IPS DF 4.7 (cell line): ENCODE results near the gene BATF.

Source experiments
- DNase-seq: peaks from one replicate; pipeline ENCODE4 v3.0.0-alpha.2; 2013; ENCODE audit warnings: low spot score; ENCODE audit errors: extremely low read depth

The BATF gene

DNA sequence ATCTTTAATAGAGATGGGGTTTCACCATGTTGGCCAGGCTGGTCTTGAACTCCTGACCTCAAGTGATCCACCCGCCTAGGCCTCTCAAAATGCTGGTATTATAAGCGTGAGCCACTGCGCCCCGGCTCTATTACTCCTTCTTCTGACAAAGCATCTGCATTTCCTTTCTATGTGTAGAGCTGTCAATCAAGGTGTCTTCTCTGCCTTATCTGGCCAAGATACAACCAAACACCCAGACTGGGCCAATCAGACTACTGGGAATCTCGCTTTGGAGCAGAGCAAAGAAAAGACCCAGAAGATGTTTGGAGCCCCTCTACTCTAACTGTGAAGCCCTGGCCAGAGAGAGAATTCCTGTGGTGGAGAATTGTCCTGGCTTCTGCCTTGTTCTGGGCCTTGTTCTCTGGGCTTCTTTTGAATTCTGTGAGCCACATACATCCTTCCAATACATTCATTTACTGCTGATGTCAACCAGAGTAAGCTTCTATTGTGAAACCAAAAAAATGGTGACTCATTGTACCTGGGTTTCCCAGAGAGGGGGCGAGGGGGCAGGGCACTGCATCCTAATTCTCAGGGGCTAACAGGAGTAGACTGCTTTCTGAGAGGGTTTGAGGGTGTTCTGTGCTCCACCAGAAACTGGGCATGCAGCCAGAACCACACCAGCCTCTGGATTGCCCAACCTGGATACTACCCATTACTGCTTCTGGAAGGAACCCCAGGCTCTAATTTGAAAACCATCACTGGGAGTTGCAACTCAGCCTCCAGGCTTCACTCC, 37.4 kb downstream of the BATF start:
- no peak for DNase-seq

GRCh38 chr14:75561013-75561432, 38.8 kb downstream of the BATF start:
- DNase-seq: peak; percentile 75

DNA sequence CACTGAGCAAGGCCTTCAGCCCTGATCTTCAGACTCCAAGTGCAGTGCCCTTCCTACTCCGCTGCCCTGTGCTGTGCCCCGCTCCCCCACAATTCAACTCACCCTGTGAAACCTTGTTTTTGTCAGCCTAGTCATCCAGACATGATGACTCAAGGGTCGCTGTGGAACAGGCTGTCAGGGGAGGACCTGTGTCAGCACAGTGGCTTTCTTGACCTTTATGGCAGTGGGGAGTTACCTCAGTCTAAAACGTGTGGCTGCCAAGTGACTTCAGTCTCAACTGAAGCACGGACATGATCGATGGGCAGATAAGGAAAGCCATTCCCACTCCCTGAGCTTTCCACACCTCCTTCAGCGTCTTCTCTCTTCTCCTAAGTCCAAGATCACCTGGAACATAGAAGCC, 39.8 kb downstream of the BATF start:
- DNase-seq: no peak

GRCh38 chr14:75562489-75562888, 40.2 kb downstream of the BATF start:
- no peak for DNase-seq

DNA sequence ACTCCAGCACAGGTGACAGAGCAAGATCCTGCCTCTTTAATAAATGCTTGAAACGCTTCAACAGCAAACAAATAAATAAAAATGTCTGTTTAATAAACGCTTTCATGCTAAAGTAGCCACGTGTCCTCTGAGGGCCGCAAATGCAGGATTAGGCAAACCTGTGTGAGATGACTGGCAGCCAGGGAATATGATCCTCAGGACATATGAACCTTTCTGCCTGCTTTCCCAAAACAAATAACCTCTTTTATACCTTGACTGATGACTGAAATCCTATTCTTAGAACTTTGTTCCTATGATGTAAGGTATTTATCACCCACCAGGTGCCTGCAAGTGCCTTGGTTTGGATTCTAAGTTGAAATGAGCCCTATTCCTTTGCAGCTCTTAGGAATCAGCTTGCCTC, 41.7 kb downstream of the BATF start:
- DNase-seq: no peak

GRCh38 chr14:75565056-75565455, 42.8 kb downstream of the BATF start:
- DNase-seq: no peak

GRCh38 chr14:75566321-75566720, 44.1 kb downstream of the BATF start:
- no peak for DNase-seq

GRCh38 chr14:75566752-75567151, 44.5 kb downstream of the BATF start:
- DNase-seq: no peak

- no peak for DNase-seq
Observed at GRCh38 chr14:75568140-75568539, 45.9 kb downstream of the BATF start.

GRCh38 chr14:75568791-75569190, 46.5 kb downstream of the BATF start:
- no peak for DNase-seq

GRCh38 chr14:75570797-75571196, 48.5 kb downstream of the BATF start:
- no peak for DNase-seq

DNA sequence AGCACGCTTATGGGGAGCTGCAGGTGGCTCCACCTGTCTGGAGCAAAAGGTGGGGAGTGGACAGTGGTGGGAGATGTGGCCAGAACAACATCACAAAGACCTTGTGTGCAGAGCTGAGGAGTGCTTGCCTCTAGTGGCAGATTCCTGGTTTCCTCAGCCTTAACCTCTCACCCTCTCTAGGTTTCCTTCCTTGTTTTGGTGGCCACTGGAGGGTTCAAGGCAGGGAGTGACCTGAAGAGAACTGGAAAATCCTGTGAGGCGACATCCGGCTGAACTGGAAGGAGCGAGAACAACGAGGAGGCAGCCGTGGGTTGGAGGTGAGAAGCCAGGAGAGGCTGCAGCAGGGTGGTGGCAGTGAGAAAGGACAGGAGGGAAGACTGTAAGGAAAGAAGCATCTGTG, 49.8 kb downstream of the BATF start:
- DNase-seq: no peak

DNA sequence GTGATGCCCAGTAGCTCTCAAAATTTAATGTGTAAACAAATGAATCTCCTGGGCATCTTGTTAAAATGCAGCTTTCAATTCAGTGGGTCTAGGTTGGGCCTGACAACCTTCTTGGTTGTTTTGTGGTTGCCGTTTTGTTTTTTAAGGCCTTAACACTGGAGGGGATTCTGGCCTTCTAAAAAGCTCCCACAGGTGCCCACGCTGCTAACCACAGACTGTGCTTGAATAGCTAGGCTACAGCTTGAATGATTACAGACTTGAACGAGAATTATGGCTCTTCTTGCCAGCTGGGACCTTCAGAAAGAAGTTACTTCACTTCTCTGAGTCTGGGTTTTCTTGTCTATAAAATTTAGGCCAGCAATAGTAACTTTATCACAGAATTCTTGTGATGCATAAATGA, 54.8 kb downstream of the BATF start:
- no peak for DNase-seq

GRCh38 chr14:75577729-75578101, 55.4 kb downstream of the BATF start:
- DNase-seq: peak; percentile 64

DNA sequence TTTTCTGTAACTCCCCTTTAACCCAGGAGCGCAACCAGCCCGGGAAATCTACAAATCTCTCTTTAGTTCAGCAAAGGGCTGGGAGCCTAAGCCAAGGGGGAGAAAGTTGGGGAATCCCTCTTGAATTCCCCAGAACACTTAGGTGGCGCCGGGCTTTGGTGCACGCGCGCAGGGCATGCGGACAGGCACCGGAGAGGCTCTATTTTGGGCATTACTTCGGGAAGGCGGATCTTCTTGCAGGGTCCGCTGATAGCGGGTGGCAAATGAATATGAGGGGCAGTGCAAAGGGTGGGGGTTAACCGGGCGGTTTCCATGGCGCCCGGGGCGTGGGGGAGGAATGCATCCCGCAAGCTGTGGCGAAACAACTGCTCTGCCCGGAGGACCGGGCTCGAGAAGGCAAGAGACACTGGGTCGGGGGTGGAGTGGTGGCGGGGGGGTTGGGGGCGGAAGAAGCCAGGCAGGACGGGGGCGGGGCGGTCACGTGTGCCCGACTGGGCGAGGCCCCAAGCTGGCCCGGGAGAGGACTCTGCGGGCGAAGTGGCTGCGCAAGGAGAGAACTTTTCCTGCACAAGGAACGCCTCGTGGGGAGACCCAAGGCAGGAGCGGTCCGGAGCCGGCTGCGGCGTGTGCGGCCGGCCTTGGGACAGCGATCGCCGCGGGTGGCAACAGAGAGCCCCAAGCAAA, 56.0 kb downstream of the BATF start, which contains the start of gene FLVCR2:
TSS of gene FLVCR2 (plus strand) at position 519 of the 684 bp plus-strand sequence. CDS start 353 bp downstream, outside the sequence.
- DNase-seq: no peak

DNA sequence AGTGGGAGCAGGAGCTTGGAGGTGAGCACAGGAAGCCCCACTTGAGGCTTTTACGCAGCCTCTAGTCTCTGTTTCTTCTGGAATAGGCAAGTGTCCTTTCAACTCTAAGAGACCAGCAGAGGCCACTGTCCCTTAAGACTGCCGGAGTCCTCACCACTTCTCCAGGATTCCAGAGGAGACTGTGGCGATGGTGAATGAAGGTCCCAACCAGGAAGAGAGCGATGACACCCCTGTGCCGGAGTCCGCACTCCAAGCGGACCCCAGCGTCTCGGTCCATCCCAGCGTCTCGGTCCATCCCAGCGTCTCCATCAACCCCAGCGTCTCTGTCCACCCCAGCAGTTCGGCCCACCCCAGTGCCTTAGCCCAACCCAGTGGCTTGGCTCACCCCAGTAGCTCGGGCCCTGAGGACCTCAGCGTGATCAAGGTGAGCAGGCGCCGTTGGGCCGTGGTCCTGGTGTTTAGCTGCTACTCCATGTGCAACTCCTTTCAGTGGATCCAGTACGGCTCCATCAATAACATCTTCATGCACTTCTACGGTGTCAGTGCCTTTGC, 56.6 kb downstream of the BATF start:
- DNase-seq: no peak

DNA sequence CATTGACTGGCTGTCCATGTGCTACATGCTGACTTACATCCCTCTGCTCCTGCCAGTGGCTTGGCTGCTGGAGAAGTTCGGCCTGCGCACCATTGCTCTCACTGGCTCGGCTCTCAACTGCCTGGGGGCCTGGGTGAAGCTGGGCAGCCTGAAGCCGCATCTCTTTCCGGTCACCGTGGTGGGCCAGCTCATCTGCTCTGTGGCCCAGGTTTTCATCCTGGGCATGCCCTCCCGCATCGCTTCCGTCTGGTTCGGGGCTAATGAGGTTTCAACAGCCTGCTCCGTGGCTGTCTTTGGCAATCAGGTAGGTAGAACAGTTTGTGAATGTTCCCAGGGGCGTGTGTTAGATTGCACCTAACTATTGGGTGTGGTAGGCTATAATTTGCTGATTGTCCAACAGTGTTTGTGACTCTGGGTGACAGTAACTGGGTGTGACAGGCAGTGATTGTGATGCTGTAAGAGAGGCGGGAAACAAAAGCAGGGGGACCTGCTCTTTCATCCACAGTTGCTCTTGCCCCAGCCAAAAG, 57.1 kb downstream of the BATF start:
- no peak for DNase-seq

DNA sequence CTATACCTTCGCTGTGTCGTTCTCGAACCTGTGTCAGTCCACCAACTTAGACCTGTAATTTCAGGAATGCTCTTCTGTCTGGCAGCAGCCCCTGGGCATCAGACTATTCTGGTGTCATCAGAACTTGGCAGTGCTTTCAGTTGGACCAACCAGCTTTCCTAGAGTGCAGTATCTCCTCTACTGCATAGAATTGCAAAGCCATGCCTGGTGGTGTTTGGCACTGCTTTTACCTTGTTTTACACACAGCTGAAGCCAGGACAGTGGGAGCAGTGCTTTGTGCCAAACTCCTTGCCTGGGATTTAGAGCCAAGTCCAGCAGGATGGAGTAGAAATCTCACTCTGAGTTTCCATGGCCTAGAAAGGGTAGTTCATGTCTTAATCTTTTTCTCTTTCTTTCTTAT, 57.6 kb downstream of the BATF start:
- no peak for DNase-seq

DNA sequence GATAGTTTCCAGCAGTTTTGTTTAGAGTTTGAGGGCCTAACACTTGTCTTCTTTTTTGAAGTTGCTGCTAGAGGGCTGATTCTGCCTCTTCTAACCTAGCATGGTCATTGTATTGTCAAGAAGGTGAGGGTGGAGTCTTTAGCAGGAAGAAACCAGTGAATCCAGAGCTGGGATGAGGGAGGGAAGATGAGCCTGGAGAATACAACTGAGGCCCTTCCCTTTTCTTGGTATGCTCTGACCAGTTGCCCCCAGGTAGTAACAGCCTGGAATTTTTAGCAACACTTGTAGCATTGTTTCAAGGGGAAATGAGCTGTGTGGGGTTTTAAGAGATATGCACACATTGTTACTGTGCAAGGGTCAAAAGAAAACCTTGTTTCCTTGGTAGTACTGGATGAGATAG, 65.1 kb downstream of the BATF start:
- DNase-seq: no peak

GRCh38 chr14:75589931-75590330, 67.7 kb downstream of the BATF start:
- no peak for DNase-seq

- no peak for DNase-seq
Observed at GRCh38 chr14:75591331-75591946, 69.2 kb downstream of the BATF start.

DNA sequence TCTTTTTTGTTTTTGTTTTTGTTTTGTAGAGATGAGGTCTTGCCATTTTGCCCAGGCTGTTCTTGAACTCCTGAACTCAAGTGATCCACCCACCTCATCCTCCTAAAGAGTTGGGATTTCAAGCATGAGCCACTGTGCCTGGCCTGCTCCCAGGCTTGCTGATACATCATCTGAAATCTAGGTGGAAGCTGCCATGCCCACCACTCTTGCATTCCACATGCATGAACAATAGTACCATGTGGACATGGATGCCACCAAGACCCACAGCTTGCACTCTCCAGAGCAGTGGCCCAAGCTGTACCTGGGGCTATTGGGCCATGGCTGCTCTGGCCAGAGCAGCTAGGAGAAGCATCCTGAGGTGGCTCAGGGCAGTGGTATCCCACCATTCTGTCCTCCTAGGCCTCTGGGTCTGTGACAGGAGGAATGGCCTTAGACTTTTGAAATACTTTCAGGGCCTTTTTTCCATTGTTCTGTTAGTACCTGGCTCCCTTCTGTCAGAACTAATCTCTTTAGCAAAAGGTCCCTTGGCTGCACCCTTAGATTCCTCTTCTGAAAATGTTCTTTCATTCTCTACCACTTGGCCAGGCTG, 69.8 kb downstream of the BATF start:
- DNase-seq: no peak
